RPMI8226 (cell line): ENCODE data around the gene PLN.
A peak's percentile ranks its signal among the peaks of the same experiment; 100 is the strongest.

ENCODE experiments used
- DNase-seq: peaks from one replicate; pipeline ENCODE4 v3.0.0-alpha.2; 2015

PLN gene

GRCh38 chr6:118548136-118548535 is at the start of gene PLN:
Gene PLN (plus strand): TSS chr6:118548296. CDS start chr6:118558922, 10,626 bp downstream.
- no peak for DNase-seq

- no peak for DNase-seq
These were observed 47.7 kb upstream of the PLN start for GRCh38 chr6:118500130-118501015.

GRCh38 chr6:118501099-118501498 is 47.0 kb upstream of the PLN start:
- DNase-seq, result no peak

- no peak for DNase-seq
These were observed 46.3 kb upstream of the PLN start for GRCh38 chr6:118501765-118502164.

- no peak for DNase-seq
These were observed 45.9 kb upstream of the PLN start for GRCh38 chr6:118502169-118502568.

DNA sequence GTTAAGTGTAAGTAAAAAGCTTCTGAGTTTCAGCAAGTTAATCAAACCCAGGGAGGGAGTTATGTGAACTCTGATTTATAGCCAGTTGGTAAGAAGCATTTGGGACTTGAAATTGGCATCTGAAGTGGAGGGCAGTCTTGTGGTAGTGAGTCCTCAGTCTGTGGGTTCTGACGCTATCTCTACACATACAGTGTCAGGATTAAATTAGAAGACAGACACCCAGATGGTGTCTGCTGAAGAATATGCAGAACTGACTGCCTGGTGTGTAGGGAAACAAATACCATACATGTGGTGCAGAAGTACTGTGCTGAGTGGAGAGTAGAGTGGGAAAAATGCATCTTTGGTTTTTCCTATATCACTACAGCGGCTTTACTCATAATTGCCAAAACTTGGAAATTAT is 43.5 kb upstream of the PLN start:
- no peak for DNase-seq

- no peak for DNase-seq
These were observed 42.4 kb upstream of the PLN start for GRCh38 chr6:118505656-118506055.

- no peak for DNase-seq
These were observed 41.9 kb upstream of the PLN start for GRCh38 chr6:118506071-118506638.

GRCh38 chr6:118507636-118508035 is 40.5 kb upstream of the PLN start:
- DNase-seq, result no peak

- peak; percentile 7 for DNase-seq
These were observed 39.0 kb upstream of the PLN start for GRCh38 chr6:118509009-118509617.

GRCh38 chr6:118511930-118512715 is 36.0 kb upstream of the PLN start:
- DNase-seq, result no peak

- DNase-seq, result no peak
These were observed 33.4 kb upstream of the PLN start for GRCh38 chr6:118514689-118515088.

GRCh38 chr6:118522422-118522821 is 25.7 kb upstream of the PLN start:
- no peak for DNase-seq

GRCh38 chr6:118523216-118523615 is 24.9 kb upstream of the PLN start:
- DNase-seq, result no peak

GRCh38 chr6:118524686-118525085 is 23.4 kb upstream of the PLN start:
- DNase-seq, result no peak

DNA sequence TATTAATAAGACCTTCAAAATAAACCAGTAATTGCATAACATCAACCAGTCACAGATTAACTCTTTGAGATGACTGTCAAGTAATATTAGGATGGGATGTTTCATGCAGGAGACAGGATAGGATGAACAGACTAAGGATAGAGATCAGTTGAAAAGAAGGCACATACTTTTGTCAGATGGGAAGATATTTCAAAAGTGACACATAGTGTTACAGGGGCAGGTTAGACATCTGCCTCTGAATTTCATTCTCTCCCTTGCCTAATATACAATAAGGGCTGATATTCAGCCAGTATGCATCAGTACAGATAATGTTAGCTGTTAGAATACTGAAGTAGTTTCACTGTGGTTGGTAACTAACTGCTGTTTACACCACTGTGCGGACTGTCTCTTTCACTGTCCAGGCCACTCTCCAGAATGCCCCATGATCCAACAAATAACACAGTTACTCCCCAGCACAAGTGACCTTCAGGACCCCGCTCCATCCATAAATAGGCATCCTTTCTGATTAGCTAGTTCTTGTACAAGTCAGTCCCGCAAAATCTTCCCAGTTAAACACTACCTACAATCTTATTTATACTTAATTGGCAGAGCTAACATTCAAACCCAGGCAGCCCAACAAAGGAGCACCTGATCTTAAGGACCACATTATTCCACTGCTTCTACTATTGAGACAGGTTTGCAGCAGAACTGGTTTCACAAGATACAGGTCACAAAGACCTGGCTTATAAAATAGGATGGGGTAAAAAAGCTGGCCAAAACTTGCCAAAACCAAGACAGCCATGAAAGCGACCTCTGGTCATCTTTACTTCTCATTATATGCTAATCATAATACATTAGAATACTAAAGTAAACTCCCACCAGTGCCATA is 21.9 kb upstream of the PLN start:
- DNase-seq, result no peak

DNA sequence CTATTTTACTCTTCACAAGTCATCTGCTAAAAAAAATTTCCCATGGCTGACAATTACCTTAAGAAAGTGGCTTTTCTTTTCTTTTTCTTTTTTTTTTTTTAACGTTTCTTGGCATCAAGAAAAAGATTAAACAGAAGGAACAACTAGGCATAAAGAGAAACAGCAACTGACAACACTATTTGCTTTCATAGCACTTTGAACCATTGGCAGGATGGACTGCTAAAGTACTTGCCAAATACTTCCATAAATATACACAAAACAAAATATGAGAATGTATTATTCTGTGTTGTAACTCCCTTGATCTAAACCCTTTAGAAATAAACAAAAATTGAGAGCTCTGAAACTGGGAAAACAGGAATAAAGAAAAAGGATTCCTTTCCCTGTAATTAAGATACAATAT is 20.0 kb upstream of the PLN start:
- no peak for DNase-seq

GRCh38 chr6:118529756-118530155 is 18.3 kb upstream of the PLN start:
- no peak for DNase-seq

DNA sequence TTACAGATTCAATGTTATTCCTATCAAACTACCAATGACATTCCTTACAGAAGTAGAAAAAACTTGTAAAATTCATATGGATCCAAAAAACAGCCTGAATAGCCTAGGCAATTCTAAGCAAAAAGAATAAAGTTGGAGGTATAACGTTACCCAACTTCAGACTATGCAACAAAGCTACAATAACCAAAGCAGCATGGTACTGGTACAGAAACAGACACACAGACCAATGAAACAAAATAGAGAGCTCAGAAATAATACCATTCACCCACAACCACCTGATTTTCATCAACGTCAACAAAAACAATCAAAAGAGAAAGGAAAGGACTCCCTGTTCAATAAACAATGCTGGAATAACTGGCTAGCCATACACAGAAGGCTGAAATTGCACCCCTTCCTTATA is 17.2 kb upstream of the PLN start:
- no peak for DNase-seq

DNA sequence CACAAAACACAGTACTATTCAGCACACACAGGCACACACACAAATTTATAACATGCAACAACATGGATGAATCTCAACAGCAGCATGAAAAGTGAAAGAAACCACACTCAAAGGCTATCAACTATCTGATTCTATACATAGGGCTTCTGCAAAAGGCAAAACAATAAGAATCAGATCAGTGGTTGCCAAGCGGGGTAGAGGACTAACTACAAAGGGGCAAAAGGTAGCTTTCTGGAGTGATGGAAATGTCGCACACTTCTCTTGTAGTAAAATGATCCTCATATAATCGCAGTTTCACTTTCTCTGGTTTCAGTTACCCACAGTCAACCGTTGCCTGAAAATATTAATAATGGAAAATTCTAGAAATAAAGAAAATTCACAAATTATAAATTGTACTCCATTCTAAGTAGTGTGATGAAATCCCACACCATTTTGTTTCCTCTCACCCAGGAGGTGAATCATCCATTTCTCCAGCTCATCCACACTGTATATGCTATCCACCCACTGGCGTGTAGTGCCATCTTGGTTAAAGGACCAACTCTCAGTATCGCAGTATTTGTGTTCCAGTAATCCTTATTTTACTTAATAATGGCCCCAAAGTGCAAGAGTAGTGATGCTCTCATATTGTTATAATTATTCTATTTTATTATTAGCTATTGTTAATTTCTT is 12.8 kb upstream of the PLN start:
- no peak for DNase-seq

GRCh38 chr6:118536478-118536877 is 11.6 kb upstream of the PLN start:
- DNase-seq, result no peak

DNA sequence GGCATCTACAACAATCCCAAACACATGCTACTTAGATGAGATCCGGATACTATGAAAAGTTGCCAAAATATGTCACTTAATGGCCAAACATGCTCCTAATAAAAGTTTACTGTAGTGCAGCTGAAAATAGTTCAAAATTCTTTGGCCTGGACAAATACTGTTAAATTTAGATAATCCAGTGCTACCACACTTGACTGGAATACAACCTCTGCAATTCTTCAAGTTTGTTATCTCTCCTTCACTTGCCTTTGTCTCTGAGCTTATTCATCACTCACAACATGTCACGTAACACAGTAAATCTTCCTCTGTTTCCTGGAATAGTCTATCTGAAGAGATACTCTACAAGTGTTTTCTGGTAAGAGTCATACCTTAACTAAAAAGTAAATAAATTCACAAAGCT is 10.5 kb upstream of the PLN start:
- no peak for DNase-seq
